GM10266 (cell line): Measurements from ENCODE around the gene ALG2.

Experiments
- DNase-seq: peaks from one replicate; pipeline ENCODE4 v3.0.0; 2012; ENCODE audit errors: extremely low spot score
- CTCF ChIP-seq: IDR thresholded peaks from 2 replicates; pipeline ENCODE4 v1.5.1; 2012; ENCODE audit warnings: mild to moderate bottlenecking, low read depth; ENCODE audit not compliant: control insufficient read depth, insufficient read depth; ENCODE audit errors: missing control alignments

The ALG2 gene

DNA sequence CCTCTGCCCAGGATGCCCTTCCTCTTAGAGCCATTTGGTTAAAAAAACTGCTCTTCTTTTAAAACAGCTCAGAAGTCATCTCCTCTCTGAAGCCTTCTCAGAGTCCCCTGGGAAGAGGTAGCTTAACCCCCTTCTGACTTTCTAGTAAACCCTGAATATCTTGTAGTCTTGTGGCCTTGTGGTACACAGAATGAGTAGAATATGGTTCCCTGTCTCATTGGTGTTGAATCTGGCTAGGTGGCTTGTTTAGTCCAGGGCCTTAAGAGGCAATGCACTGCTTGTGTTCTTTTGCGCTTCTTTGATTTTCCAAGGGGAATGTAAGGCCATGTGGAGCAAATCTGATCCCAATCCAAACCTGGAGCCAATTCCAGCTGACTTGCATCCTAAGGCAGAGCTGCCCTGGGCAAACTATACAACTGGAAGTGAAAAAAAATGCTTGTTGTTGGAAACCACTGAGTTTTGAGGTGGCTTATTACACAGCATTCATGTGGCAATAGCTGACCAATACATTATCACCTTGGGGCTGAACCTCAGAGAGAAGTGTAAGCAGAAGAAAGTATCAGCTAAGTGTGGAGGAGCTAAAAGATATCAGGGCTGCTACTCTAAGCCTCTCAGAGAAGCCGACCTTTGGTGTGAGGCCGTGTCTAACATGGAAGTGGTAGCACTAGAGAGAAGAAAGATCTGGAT is 31.0 kb downstream of the ALG2 start:
- no peak for TF ChIP-seq CTCF
- no peak for DNase-seq

- TF ChIP-seq CTCF = no peak
- DNase-seq = no peak
Observed at GRCh38 chr9:99189887-99190596, 31.7 kb downstream of the ALG2 start.

DNA sequence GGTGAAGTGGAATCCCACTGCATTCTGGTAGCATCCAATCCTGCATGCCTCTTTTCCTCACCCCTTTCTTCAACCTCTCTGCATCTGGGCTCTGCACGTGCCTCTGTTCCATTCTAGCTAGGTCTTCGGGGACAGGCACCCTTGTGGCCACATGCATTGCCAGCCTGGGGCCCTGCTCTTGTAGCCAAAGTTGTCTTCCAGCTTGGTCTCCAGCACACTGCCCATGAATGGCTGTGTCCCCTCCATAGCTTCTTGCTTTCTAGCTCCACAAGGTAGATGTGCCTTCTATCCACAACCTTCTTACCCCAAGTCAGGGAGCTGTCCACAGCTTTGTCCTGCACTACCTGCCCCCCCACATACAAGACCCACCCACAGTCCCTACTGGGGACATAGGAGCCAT is 32.6 kb downstream of the ALG2 start:
- no peak for TF ChIP-seq CTCF
- no peak for DNase-seq

GRCh38 chr9:99187311-99187710 is 34.4 kb downstream of the ALG2 start:
- no peak for DNase-seq
- TF ChIP-seq CTCF = no peak

- no peak for TF ChIP-seq CTCF
- no peak for DNase-seq
Observed at GRCh38 chr9:99185934-99186333, 35.8 kb downstream of the ALG2 start.

- DNase-seq = no peak
- no peak for TF ChIP-seq CTCF
Observed at GRCh38 chr9:99185348-99185632, 36.5 kb downstream of the ALG2 start.
